DOHH2 (cell line): Measurements from ENCODE around the gene VIL1.

Experiments
- EZH2phosphoT487 ChIP-seq: fragments of 200-600 bp; sonication (generic); IDR thresholded peaks from 2 replicates; pipeline ENCODE4 v1.6.1; 2017; ENCODE audit warnings: borderline replicate concordance, mild to moderate bottlenecking, antibody characterized with exemption, low read length, moderate library complexity, mixed read lengths
- TF ChIP-seq, protein P1 (sequence below): fragments of 200-600 bp; sonication (generic); IDR thresholded peaks from one replicate; pipeline ENCODE4 v1.5.1; 2014; ENCODE audit warnings: antibody characterized with exemption, mild to moderate bottlenecking, low read depth, low read length; ENCODE audit not compliant: poor library complexity, severe bottlenecking

GRCh38 chr2:218400930-218401881 is 17.7 kb upstream of the VIL1 start:
- TF ChIP-seq, protein P1, sequence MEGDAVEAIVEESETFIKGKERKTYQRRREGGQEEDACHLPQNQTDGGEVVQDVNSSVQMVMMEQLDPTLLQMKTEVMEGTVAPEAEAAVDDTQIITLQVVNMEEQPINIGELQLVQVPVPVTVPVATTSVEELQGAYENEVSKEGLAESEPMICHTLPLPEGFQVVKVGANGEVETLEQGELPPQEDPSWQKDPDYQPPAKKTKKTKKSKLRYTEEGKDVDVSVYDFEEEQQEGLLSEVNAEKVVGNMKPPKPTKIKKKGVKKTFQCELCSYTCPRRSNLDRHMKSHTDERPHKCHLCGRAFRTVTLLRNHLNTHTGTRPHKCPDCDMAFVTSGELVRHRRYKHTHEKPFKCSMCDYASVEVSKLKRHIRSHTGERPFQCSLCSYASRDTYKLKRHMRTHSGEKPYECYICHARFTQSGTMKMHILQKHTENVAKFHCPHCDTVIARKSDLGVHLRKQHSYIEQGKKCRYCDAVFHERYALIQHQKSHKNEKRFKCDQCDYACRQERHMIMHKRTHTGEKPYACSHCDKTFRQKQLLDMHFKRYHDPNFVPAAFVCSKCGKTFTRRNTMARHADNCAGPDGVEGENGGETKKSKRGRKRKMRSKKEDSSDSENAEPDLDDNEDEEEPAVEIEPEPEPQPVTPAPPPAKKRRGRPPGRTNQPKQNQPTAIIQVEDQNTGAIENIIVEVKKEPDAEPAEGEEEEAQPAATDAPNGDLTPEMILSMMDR = no peak
- no peak for TF ChIP-seq EZH2phosphoT487
